A549 (cell line): Measurements from ENCODE around the gene ESYT2.

Source experiments
- BHLHE40 ChIP-seq: IDR thresholded peaks from 2 replicates; pipeline ENCODE4 v1.6.1; 2012; ENCODE audit warnings: low read depth, low read length, inconsistent platforms
- CBX2 ChIP-seq: fragments of 200-600 bp; sonication (generic); IDR thresholded peaks from 2 replicates; pipeline ENCODE4 v1.6.1; 2016; ENCODE audit warnings: low read depth, mild to moderate bottlenecking, borderline replicate concordance
- EHMT2 ChIP-seq: fragments of 200-600 bp; sonication (generic); IDR thresholded peaks from 2 replicates; pipeline ENCODE4 v1.6.1; 2016; ENCODE audit warnings: antibody characterized with exemption, low read depth, mild to moderate bottlenecking, moderate library complexity
- EP300 ChIP-seq, 2 experiments: fragments of >200 bp; sonication (Bioruptor Twin); formaldehyde crosslinking; IDR thresholded peaks; 2 replicates in 1 of 2; 3 replicates in 1 of 2; pipeline ENCODE4 v1.6.1; 2016 to 2017
- KDM1A ChIP-seq: fragments of 200-600 bp; sonication (generic); IDR thresholded peaks from 2 replicates; pipeline ENCODE4 v1.6.1; 2016; ENCODE audit warnings: low read depth, mild to moderate bottlenecking
- MYC ChIP-seq: IDR thresholded peaks from 2 replicates; pipeline ENCODE4 v1.6.1; 2012; ENCODE audit warnings: mild to moderate bottlenecking, inconsistent platforms, low read length, improper control_type of control experiment, borderline replicate concordance
- PHF8 ChIP-seq: fragments of 200-600 bp; sonication (generic); IDR thresholded peaks from 2 replicates; pipeline ENCODE4 v1.6.1; 2016; ENCODE audit warnings: low read depth, mild to moderate bottlenecking, antibody characterized with exemption, moderate library complexity, borderline replicate concordance
- RCOR1 ChIP-seq: fragments of 150-350 bp; IDR thresholded peaks from 2 replicates; pipeline ENCODE4 v1.6.1; 2014; ENCODE audit warnings: antibody characterized with exemption, low read length, low read depth
- TF ChIP-seq, protein P1 (sequence below): fragments of >200 bp; sonication (Bioruptor Twin); formaldehyde crosslinking; IDR thresholded peaks from 3 replicates; pipeline ENCODE4 v1.5.1; 2016
- TF ChIP-seq, protein P2 (sequence below): fragments of 450-650 bp; IDR thresholded peaks from 2 replicates; pipeline ENCODE4 v1.6.1; 2014; ENCODE audit warnings: antibody characterized with exemption
- TF ChIP-seq, protein P3 (sequence below): IDR thresholded peaks from 2 replicates; pipeline ENCODE4 v1.6.1; 2012
- TF ChIP-seq, protein P4 (sequence below): fragments of >200 bp; sonication (Bioruptor Twin); formaldehyde crosslinking; IDR thresholded peaks from 3 replicates; pipeline ENCODE4 v1.6.1; 2016

DNA sequence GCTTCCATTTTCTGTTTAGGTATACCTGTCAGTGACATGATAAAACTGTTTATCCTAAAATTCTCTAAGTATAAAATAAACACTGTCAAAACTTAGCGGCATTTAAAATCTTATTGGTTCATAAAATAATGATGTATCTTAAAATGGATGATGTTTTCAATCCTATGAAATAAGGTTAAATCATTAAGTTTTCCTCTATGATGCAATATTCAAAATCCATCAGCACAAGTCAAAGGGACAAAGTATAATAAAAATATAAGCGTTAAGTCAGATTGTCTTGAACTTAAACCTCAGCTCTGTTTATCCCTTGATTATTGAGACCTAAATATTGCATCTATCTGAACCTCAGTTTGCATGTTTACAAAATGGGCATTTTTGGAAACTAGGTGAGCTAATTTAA lies 78.1 kb downstream of the ESYT2 start:
- TF ChIP-seq PHF8, result no peak
- TF ChIP-seq, protein P1, sequence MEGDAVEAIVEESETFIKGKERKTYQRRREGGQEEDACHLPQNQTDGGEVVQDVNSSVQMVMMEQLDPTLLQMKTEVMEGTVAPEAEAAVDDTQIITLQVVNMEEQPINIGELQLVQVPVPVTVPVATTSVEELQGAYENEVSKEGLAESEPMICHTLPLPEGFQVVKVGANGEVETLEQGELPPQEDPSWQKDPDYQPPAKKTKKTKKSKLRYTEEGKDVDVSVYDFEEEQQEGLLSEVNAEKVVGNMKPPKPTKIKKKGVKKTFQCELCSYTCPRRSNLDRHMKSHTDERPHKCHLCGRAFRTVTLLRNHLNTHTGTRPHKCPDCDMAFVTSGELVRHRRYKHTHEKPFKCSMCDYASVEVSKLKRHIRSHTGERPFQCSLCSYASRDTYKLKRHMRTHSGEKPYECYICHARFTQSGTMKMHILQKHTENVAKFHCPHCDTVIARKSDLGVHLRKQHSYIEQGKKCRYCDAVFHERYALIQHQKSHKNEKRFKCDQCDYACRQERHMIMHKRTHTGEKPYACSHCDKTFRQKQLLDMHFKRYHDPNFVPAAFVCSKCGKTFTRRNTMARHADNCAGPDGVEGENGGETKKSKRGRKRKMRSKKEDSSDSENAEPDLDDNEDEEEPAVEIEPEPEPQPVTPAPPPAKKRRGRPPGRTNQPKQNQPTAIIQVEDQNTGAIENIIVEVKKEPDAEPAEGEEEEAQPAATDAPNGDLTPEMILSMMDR, result no peak
- TF ChIP-seq, protein P2, sequence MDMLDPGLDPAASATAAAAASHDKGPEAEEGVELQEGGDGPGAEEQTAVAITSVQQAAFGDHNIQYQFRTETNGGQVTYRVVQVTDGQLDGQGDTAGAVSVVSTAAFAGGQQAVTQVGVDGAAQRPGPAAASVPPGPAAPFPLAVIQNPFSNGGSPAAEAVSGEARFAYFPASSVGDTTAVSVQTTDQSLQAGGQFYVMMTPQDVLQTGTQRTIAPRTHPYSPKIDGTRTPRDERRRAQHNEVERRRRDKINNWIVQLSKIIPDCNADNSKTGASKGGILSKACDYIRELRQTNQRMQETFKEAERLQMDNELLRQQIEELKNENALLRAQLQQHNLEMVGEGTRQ, result no peak
- no peak for TF ChIP-seq MYC
- TF ChIP-seq, protein P3, sequence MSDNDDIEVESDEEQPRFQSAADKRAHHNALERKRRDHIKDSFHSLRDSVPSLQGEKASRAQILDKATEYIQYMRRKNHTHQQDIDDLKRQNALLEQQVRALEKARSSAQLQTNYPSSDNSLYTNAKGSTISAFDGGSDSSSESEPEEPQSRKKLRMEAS, result no peak
- no peak for TF ChIP-seq BHLHE40
- TF ChIP-seq, protein P4, sequence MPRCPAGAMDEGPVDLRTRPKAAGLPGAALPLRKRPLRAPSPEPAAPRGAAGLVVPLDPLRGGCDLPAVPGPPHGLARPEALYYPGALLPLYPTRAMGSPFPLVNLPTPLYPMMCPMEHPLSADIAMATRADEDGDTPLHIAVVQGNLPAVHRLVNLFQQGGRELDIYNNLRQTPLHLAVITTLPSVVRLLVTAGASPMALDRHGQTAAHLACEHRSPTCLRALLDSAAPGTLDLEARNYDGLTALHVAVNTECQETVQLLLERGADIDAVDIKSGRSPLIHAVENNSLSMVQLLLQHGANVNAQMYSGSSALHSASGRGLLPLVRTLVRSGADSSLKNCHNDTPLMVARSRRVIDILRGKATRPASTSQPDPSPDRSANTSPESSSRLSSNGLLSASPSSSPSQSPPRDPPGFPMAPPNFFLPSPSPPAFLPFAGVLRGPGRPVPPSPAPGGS, result no peak
- no peak for TF ChIP-seq RCOR1
- no peak for TF ChIP-seq EP300 (IDR thresholded peaks at IDR 0.05)
- no peak for TF ChIP-seq KDM1A
- no peak for TF ChIP-seq CBX2
- TF ChIP-seq EHMT2, result no peak
